B cell (primary cell): ENCODE results near the gene DRICH1.

Experiments
- CTCF ChIP-seq: fragments of 200-600 bp; IDR thresholded peaks from one replicate; pipeline ENCODE4 v1.8.0; 2022; ENCODE audit warnings: antibody characterized with exemption, mild to moderate bottlenecking
- EZH2 ChIP-seq: IDR thresholded peaks from 2 replicates; pipeline ENCODE4 v1.6.1; 2012; ENCODE audit warnings: borderline replicate concordance, low read depth, mild to moderate bottlenecking, moderate library complexity, low read length; ENCODE audit not compliant: insufficient read depth, poor library complexity, severe bottlenecking

- TF ChIP-seq CTCF (no peak), EZH2 (no peak)
Measured at GRCh38 chr22:23626286-23626975, 5.7 kb downstream of the DRICH1 start.
